DMS153 (cell line): Measurements from ENCODE around the gene RRBP1.

Source experiments
- DNase-seq: peaks from one replicate; lab custom pipeline; 2025; lab: John Stamatoyannopoulos, UW

RRBP1 gene

GRCh38 chr20:17682103-17682888 is at the start of gene RRBP1:
RRBP1 (minus strand) TSS chr20:17682242; CDS start chr20:17660507, 21,735 bp downstream.
- DNase-seq = peak; percentile 95

GRCh38 chr20:17731233-17731632 is 49.2 kb upstream of the RRBP1 start:
- DNase-seq = no peak

- DNase-seq = no peak
Observed at GRCh38 chr20:17730071-17730470, 48.0 kb upstream of the RRBP1 start.

GRCh38 chr20:17728074-17728473 is 46.0 kb upstream of the RRBP1 start:
- DNase-seq = no peak

GRCh38 chr20:17727351-17727750 is 45.3 kb upstream of the RRBP1 start:
- DNase-seq = no peak

GRCh38 chr20:17726902-17727301 is 44.9 kb upstream of the RRBP1 start:
- no peak for DNase-seq

GRCh38 chr20:17725094-17725835 is 43.2 kb upstream of the RRBP1 start:
- peak; percentile 96 for DNase-seq

GRCh38 chr20:17723301-17723691 is 41.3 kb upstream of the RRBP1 start:
- no peak for DNase-seq

- no peak for DNase-seq
Observed at GRCh38 chr20:17722493-17723300, 40.7 kb upstream of the RRBP1 start.

GRCh38 chr20:17721802-17722486 is 39.9 kb upstream of the RRBP1 start:
- DNase-seq = no peak

- DNase-seq = no peak
Observed at GRCh38 chr20:17720755-17721154, 38.7 kb upstream of the RRBP1 start.

- no peak for DNase-seq
Observed at GRCh38 chr20:17716331-17716730, 34.3 kb upstream of the RRBP1 start.

GRCh38 chr20:17715075-17715474 is 33.0 kb upstream of the RRBP1 start:
- no peak for DNase-seq

- DNase-seq = no peak
Observed at GRCh38 chr20:17714597-17714996, 32.6 kb upstream of the RRBP1 start.

- DNase-seq = no peak
Observed at GRCh38 chr20:17712708-17713107, 30.7 kb upstream of the RRBP1 start.

- DNase-seq = no peak
Observed at GRCh38 chr20:17712201-17712600, 30.2 kb upstream of the RRBP1 start.

GRCh38 chr20:17711267-17711627 is 29.2 kb upstream of the RRBP1 start:
- DNase-seq = no peak

- no peak for DNase-seq
Observed at GRCh38 chr20:17710379-17711266, 28.6 kb upstream of the RRBP1 start.

- DNase-seq = no peak
Observed at GRCh38 chr20:17709361-17710293, 27.6 kb upstream of the RRBP1 start.
